HepG2 (cell line): Measurements from ENCODE around the gene NOTCH2. TPM values are rescaled to one million over a fixed set of nuclear protein-coding genes. Genes with fewer than 3 reads are reported as not detected.
"Not testable (repeated sequence)": the region's sequence is repeated elsewhere in the genome, so short reads cannot be mapped to it uniquely, and the experiment has no call there.

Experiments
- ATAC-seq: fragments of 200-7000 bp; cut with Tn5 transposase; 3 replicates; pipeline ENCODE4 v1.9.1; 2020; ENCODE audit warnings: mild to moderate bottlenecking, moderate library complexity
- BruUV-seq: library from RNA; stranded (reverse); fragments of 400-500 nt; replicated peaks from 2 replicates; lab custom pipeline; 2021; lab: Mats Ljungman, UMichigan
- CTCF ChIA-PET: fragments of 300-600 bp; formaldehyde crosslinking; extraction: SDS; loops from one replicate; lab custom pipeline; 2021; ENCODE audit warnings: low total read pairs, inconsistent platforms, low intra/inter-chr PET ratio; lab: Yijun Ruan, JAX
- POLR2A ChIA-PET: fragments of 350-600 bp; sonication (Branson Sonifier 250); formaldehyde crosslinking; loops from one replicate; lab custom pipeline; 2020; ENCODE audit warnings: antibody characterized with exemption, inconsistent platforms; lab: Yijun Ruan, JAX
- DNase-seq: peaks from one replicate; pipeline ENCODE4 v3.0.0-alpha.2; 2015; ENCODE audit warnings: low spot score
- FAIRE-seq: peaks from 3 replicates; lab custom pipeline; 2011; peaks lifted over from hg19 to GRCh38; lab: Jason Lieb, UNC
- H2AFZ ChIP-seq: one replicate; pipeline ENCODE4 v1.6.1; 2011; ENCODE audit warnings: low read length, inconsistent platforms
- H3K27ac ChIP-seq: fragments of 300-600 bp; 3 replicates; pipeline ENCODE4 v1.8.0; 2011; ENCODE audit warnings: mixed run types, mild to moderate bottlenecking, mixed read lengths, low read length, inconsistent platforms; ENCODE audit not compliant: insufficient read depth; ENCODE audit errors: extremely low read length
- H3K27me3 ChIP-seq, 2 experiments: fragments of 200-600 bp in 1 of 2; 2 replicates in 1 of 2; 3 replicates in 1 of 2; pipeline versions ENCODE4 v1.6.0 to v1.8.0; 2011; ENCODE audit warnings: low read length in 2 of 2, mild to moderate bottlenecking in 2 of 2, moderate library complexity in 2 of 2, inconsistent platforms in 1 of 2; ENCODE audit not compliant: insufficient read depth in 2 of 2, control insufficient read depth in 1 of 2
- H3K36me3 ChIP-seq, 2 experiments: fragments of 200-600 bp in 1 of 2; replicated peaks in 1 of 2; 2 replicates in 1 of 2; 3 replicates in 1 of 2; pipeline versions ENCODE4 v1.5.1 to v1.8.0; 2011; ENCODE audit warnings: low read length in 2 of 2, inconsistent platforms in 1 of 2; ENCODE audit not compliant: insufficient read depth in 2 of 2, control insufficient read depth in 1 of 2
- H3K4me1 ChIP-seq: 2 replicates; pipeline ENCODE4 v1.5.1; 2012; ENCODE audit warnings: low read length, inconsistent platforms; ENCODE audit not compliant: insufficient read depth
- H3K4me2 ChIP-seq: 2 replicates; pipeline ENCODE4 v1.6.0; 2011; ENCODE audit warnings: low read depth, low read length, inconsistent platforms
- H3K4me3 ChIP-seq, 3 experiments: fragments of 200-600 bp in 1 of 3; sonication (generic), shearing (Covaris generic) in 1 of 3; replicated peaks in 1 of 3; 2 replicates each; pipeline ENCODE4 v1.5.1; 2011 to 2016; ENCODE audit warnings: low read length in 3 of 3, inconsistent platforms in 2 of 3, low read depth in 2 of 3, mild to moderate bottlenecking in 2 of 3, control low read depth in 1 of 3, mixed read lengths in 1 of 3; ENCODE audit not compliant: insufficient read depth in 1 of 3
- H3K79me2 ChIP-seq: one replicate; pipeline ENCODE4 v1.6.1; 2011; ENCODE audit warnings: low read length, inconsistent platforms; ENCODE audit not compliant: insufficient read depth
- H3K9ac ChIP-seq: 2 replicates; pipeline ENCODE4 v1.6.0; 2011; ENCODE audit warnings: mild to moderate bottlenecking, low read depth, low read length, inconsistent platforms; ENCODE audit not compliant: insufficient read depth
- H3K9me3 ChIP-seq: 2 replicates; pipeline ENCODE4 v1.5.1; 2012; ENCODE audit warnings: mild to moderate bottlenecking, low read length
- H4K20me1 ChIP-seq: 2 replicates; pipeline ENCODE4 v1.6.0; 2011; ENCODE audit warnings: inconsistent platforms, mild to moderate bottlenecking, low read length, moderate library complexity; ENCODE audit not compliant: insufficient read depth
- FOXA3 ChIP-seq: IDR thresholded peaks from 2 replicates; pipeline ENCODE4 v1.6.1; 2016; ENCODE audit warnings: missing genetic modification reagents, missing compliant biosample characterization
- WGBS: methylation state at CpG from one replicate; pipeline ENCODE4 v1.1.6; 2017; ENCODE audit warnings: low lambda C conversion rate; 5-methylcytosine and 5-hydroxymethylcytosine counted together
- in situ Hi-C: cut with HindIII; loops from 2 replicates; pipeline ENCODE4 v1.10.0; 2017; ENCODE audit warnings: low pct_unique_long_range_greater_than_20kb; ENCODE audit not compliant: extremely low pct_ligation_motif_present
- intact Hi-C: fragments of 100-400 bp; cut with micrococcal nuclease; formaldehyde crosslinking; loops from one replicate; pipeline ENCODE4 v1.10.0; 2022; ENCODE audit not compliant: unreplicated experiment
- polyA plus RNA-seq, 8 experiments: library from polyadenylated mRNA; depleted of rRNA in 3 of 8; stranded (reverse) in 7 of 8; unstranded in 1 of 8; fragments of >200 nt; fragmentation: Illumina TruSeq in 4 of 8; extraction: Trizol in 4 of 8; gene quantifications; 2 replicates each; pipeline versions ENCODE4 v1.2.1 to v1.2.3, GENCODE V29; 2011 to 2016; ENCODE audit warnings: low read depth in 4 of 8, missing spikeins in 1 of 8, mixed read lengths in 1 of 8; ENCODE audit not compliant: insufficient read depth in 1 of 8
- total RNA-seq, 5 experiments: library from RNA; depleted of rRNA; stranded (reverse); fragments of >200 nt; fragmentation: Illumina TruSeq; extraction: Trizol; gene quantifications; 2 replicates each; pipeline ENCODE4 v1.2.3, GENCODE V29; 2016; ENCODE audit warnings: low read depth in 1 of 5

The NOTCH2 gene
- total and polyA plus RNA-seq, 2 of the 13 experiments (the other 11 are each of a cell fraction or from before 2014, with no cell fraction given): 4.0 to 11.4 TPM

- H3K4me2 ChIP-seq, BruUV-seq, DNase-seq, H3K9me3 ChIP-seq, H3K27me3 ChIP-seq, POLR2A ChIA-PET, H3K36me3 ChIP-seq, ATAC-seq, H3K79me2 ChIP-seq, CTCF ChIA-PET, H2AFZ ChIP-seq, intact Hi-C loops, H4K20me1 ChIP-seq, H3K4me3 ChIP-seq, H3K4me1 ChIP-seq, H3K9ac ChIP-seq, H3K27ac ChIP-seq, in situ Hi-C loops: not testable (repeated sequence)
- FAIRE-seq: peak; percentile 70
- WGBS: no CpG with 5 or more reads among the region's 3 CpGs
- 0 out of 2 replicates have a peak, but pooled peaks have one; percentile 9 for TF ChIP-seq FOXA3
Observed at GRCh38 chr1:120032253-120032652, 37.2 kb downstream of the NOTCH2 start.

GRCh38 chr1:120023791-120024190, 45.7 kb downstream of the NOTCH2 start:
- intact Hi-C loops, FAIRE-seq: not testable (repeated sequence)

GRCh38 chr1:120014978-120015377, 54.5 kb downstream of the NOTCH2 start:
- BruUV-seq: not testable (repeated sequence)
- WGBS: 87% methylated on average over 7 of the region's 7 CpGs

More at GRCh38 chr1:120023791-120024190, 45.7 kb downstream of the NOTCH2 start:
- CTCF ChIA-PET, H3K9me3 ChIP-seq, H3K4me1 ChIP-seq, H3K79me2 ChIP-seq, H3K4me3 ChIP-seq, in situ Hi-C loops, ATAC-seq, H4K20me1 ChIP-seq, H3K9ac ChIP-seq, DNase-seq, POLR2A ChIA-PET, H3K27ac ChIP-seq, H3K27me3 ChIP-seq, H3K36me3 ChIP-seq, H3K4me2 ChIP-seq, BruUV-seq, H2AFZ ChIP-seq: not testable (repeated sequence)
- 100% methylated on average over 1 of the region's 1 CpG for WGBS

GRCh38 chr1:120008320-120008719, 61.1 kb downstream of the NOTCH2 start:
- H3K9me3 ChIP-seq, H2AFZ ChIP-seq, in situ Hi-C loops, DNase-seq, H3K79me2 ChIP-seq, H3K27ac ChIP-seq, H4K20me1 ChIP-seq, H3K4me3 ChIP-seq, H3K9ac ChIP-seq, intact Hi-C loops, ATAC-seq, H3K36me3 ChIP-seq, BruUV-seq, H3K27me3 ChIP-seq, POLR2A ChIA-PET, FAIRE-seq, H3K4me1 ChIP-seq, H3K4me2 ChIP-seq, CTCF ChIA-PET: not testable (repeated sequence)
- WGBS: 75% methylated on average over 1 of the region's 1 CpG

More at GRCh38 chr1:120014978-120015377, 54.5 kb downstream of the NOTCH2 start:
- POLR2A ChIA-PET, H3K4me2 ChIP-seq, intact Hi-C loops, H3K9ac ChIP-seq, H3K4me3 ChIP-seq, H2AFZ ChIP-seq, H3K79me2 ChIP-seq, H3K9me3 ChIP-seq, H3K27ac ChIP-seq, H3K36me3 ChIP-seq, H3K27me3 ChIP-seq, ATAC-seq, H4K20me1 ChIP-seq, H3K4me1 ChIP-seq, in situ Hi-C loops, FAIRE-seq, CTCF ChIA-PET, DNase-seq: not testable (repeated sequence)
